ENCODE results near the gene DPYSL3. TPM values are rescaled to one million over a fixed set of nuclear protein-coding genes. Genes with fewer than 3 reads are reported as not detected.

DPYSL3 gene
- 10 to 100 TPM in 2 of 4 donors, 1 to 10 TPM in 2; 5.2 to 62.9 (median 14.0) TPM for total RNA-seq

DNA sequence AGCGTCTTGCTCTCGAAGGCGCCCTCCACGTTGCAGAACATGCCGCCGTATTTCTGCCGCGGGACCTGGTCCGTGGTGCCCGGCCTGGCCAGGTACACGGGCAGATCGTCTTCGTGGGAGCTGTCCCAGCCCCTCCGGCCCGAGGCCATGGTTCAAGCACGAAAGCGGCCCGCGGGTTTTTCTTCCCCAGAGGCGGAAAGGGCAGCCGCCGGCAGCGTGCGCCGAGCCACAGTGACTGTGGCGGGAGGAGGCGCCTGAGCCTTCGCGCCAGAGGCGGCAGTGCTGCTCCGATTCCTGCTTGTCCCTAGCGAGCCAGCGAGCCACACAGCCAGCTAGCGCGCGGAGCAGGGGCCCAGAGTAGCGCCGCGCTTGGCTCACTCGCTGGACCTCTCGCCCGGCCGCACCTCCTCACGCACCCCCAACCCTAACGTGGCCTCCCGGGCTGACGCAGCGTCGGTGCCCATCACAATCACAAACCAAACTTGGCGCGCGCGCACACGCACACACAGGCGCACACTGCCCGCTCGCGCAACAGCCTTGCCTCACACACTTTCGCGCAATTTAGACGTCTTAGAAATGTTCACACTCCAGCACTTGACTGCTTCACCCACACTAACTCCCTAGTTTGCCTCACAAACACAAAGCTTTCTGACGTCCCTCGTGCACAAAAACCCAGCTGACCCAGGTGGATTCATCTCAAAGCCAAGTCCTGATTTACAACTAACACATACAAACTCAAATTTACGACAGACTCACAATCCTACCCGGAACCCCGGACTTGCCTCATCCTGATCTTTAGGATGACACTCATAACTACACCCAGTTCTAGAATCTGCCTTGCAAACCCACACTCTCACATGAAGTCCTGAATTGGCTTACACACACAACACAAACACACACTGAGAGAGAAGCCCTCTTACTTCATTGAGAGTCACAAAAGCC lies at the start of gene DPYSL3:
Gene DPYSL3 (minus strand): TSS at position 359 of the 942 bp plus-strand sequence. CDS start 210 bp downstream, at position 149.
- peak within 1 kb of the TSS; percentile 53 to 94 (median 88) for H3K27ac ChIP-seq
- no peak for DNase-seq
- peaks cover 0 to 31% (median 6%) of the 10 kb centered on the region in 3 donors for H3K4me1 ChIP-seq
- 6 to 9% methylated on average over 8 to 16 of the region's 66 CpGs for WGBS, 2 donors
- H3K27me3 ChIP-seq = peaks cover 0 to 49% (median 0%) of the 10 kb centered on the region in 4 donors
- intact Hi-C loops (cut with DNase I) = no loop called here
- no peaks in the 10 kb centered on the region for H3K9me3 ChIP-seq
- no peaks in the 10 kb centered on the region for H3K36me3 ChIP-seq
- TF ChIP-seq POLR2A (IDR thresholded peaks at IDR 0.05) (peak in 2 of 4 donors; percentile 61 to 69), CTCF (IDR thresholded peaks at IDR 0.05) (peak in 4 of 6 experiments; percentile 13 to 30 (median 24))
- H3K4me3 ChIP-seq = peak within 1 kb of the TSS; percentile 36 to 84 (median 63)

- peaks cover 0 to 29% (median 8%) of the 10 kb centered on the region in 3 donors for H3K4me1 ChIP-seq
- no peak overlapping the region for H3K4me3 ChIP-seq
- peak overlapping the region in 2 of 4 donors; percentile 29 to 49 for H3K27ac ChIP-seq
- H3K36me3 ChIP-seq = no peaks in the 10 kb centered on the region
- intact Hi-C loops (cut with DNase I) = no loop called here
- no peak for TF ChIP-seq POLR2A (IDR thresholded peaks at IDR 0.05)
- TF ChIP-seq CTCF (IDR thresholded peaks at IDR 0.05) = peak in 5 of 6 experiments; percentile 40 to 65 (median 55)
- WGBS, 2 donors = 20 to 24% methylated on average over 2 of the region's 2 CpGs
- H3K9me3 ChIP-seq = no peaks in the 10 kb centered on the region
- H3K27me3 ChIP-seq = no peaks in the 10 kb centered on the region
- no peak for DNase-seq
Measured at GRCh38 chr5:147558826-147559225, 49.0 kb upstream of the DPYSL3 start.

DNA sequence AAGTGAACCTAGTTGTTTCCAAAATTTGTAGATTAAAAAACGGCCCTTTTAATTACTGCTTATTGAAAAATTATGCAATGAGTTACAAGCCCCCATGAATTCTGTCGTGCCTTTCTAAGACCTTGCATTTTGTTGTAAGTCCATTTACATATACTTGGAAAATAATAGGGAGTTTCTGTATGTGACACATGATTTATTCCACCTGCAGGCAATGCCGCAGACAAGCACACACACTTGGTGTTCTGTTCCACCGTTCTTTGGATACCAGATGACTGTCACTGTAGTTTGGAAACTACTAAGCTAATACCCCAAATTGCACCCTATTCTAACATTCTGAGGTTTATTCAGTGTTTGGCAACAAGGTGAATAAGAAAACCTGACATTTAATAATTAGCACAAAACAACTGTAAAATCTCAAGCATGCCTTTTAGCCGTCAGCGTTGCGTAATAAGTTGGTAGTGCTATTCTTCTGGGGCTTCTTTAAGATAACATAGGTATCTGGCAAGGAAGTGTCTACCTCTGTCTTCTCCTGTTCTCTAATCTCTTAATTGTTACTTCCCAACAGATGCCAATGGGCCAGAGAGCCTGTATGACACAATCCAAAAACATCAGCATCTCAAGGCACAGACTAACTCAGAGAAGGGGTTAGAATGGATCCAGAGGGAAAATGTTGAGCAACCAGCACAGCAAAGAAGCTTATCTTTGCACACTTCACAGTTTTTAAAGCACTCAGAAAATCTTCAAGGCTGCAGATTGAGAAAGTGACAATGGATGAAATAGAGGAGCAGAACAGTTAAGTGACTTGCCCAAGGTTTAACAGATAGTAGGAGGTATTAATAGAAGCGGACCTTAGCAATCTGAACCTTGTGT lies 48.2 kb upstream of the DPYSL3 start:
- peak overlapping the region in 2 of 4 donors; percentile 29 to 49 for H3K27ac ChIP-seq
- 47 to 58% methylated on average over 8 of the region's 8 CpGs for WGBS, 2 donors
- intact Hi-C loops (cut with DNase I) = no loop called here

GRCh38 chr5:147555176-147555575 lies 45.3 kb upstream of the DPYSL3 start:
- peaks cover 0 to 34% (median 10%) of the 10 kb centered on the region in 3 donors for H3K4me1 ChIP-seq
- no peaks in the 10 kb centered on the region for H3K27me3 ChIP-seq
- no peak overlapping the region for H3K4me3 ChIP-seq
- H3K36me3 ChIP-seq = no peaks in the 10 kb centered on the region
- H3K27ac ChIP-seq = peak overlapping the region in 3 of 4 donors; percentile 74 to 87 (median 78)
- TF ChIP-seq POLR2A (IDR thresholded peaks at IDR 0.05) = no peak
- no peak for TF ChIP-seq CTCF (IDR thresholded peaks at IDR 0.05)
- intact Hi-C loops (cut with DNase I) = no loop called here
- 63 to 75% methylated on average over 7 of the region's 7 CpGs for WGBS, 2 donors
- no peaks in the 10 kb centered on the region for H3K9me3 ChIP-seq
- DNase-seq = no peak

More for the DNA sequence above, 48.2 kb upstream of the DPYSL3 start:
- no peak for TF ChIP-seq CTCF (IDR thresholded peaks at IDR 0.05)
- TF ChIP-seq POLR2A (IDR thresholded peaks at IDR 0.05) = no peak
- no peak overlapping the region for H3K4me3 ChIP-seq
- H3K27me3 ChIP-seq = no peaks in the 10 kb centered on the region
- no peak for DNase-seq
- H3K4me1 ChIP-seq = peaks cover 0 to 34% (median 10%) of the 10 kb centered on the region in 3 donors
- no peaks in the 10 kb centered on the region for H3K36me3 ChIP-seq
- H3K9me3 ChIP-seq = no peaks in the 10 kb centered on the region

Data from esophagus squamous epithelium (tissue), 5 donors.